A549 (cell line): ENCODE results near the gene NPTXR. TPM values are rescaled to one million over a fixed set of nuclear protein-coding genes. Genes with fewer than 3 reads are reported as not detected.
A peak's percentile ranks its signal among the peaks of the same experiment; 100 is the strongest.

Experiments used
- ATAC-seq, 2 experiments: fragments of 200-7000 bp in 1 of 2; fragments of >200 bp in 1 of 2; cut with Nextera tagmentation in 1 of 2; cut with Tn5 transposase in 1 of 2; 3 replicates each; pipeline versions ENCODE4 v1.8.0 to v1.9.1; 2018 to 2020; ENCODE audit warnings: mild to moderate bottlenecking in 1 of 2, moderate library complexity in 1 of 2
- CTCF ChIA-PET: fragments of 300-600 bp; sonication (Branson Sonifier 250); formaldehyde crosslinking; extraction: SDS; loops from one replicate; lab custom pipeline; 2021; ENCODE audit warnings: antibody characterized with exemption, inconsistent platforms; lab: Yijun Ruan, JAX
- POLR2A ChIA-PET: fragments of 350-600 bp; formaldehyde crosslinking; extraction: SDS; loops from one replicate; lab custom pipeline; 2021; ENCODE audit warnings: antibody characterized with exemption, inconsistent platforms; lab: Yijun Ruan, JAX
- DNase-seq, 2 experiments: peaks; one replicate each; pipeline versions ENCODE4 v3.0.0 to v3.0.0-alpha.2; 2011 to 2016; ENCODE audit warnings: low read depth in 1 of 2, low spot score in 1 of 2
- FAIRE-seq: peaks from 2 replicates; lab custom pipeline; 2011; peaks lifted over from hg19 to GRCh38; lab: Jason Lieb, UNC
- H3K27ac ChIP-seq, 2 experiments: fragments of >200 bp; sonication (Bioruptor Twin); formaldehyde crosslinking; 3 replicates each; pipeline ENCODE4 v1.5.1; 2016 to 2017
- H3K4me1 ChIP-seq: fragments of >200 bp; sonication (Bioruptor Twin); formaldehyde crosslinking; 3 replicates; pipeline ENCODE4 v1.6.1; 2016
- H3K4me2 ChIP-seq: fragments of >200 bp; sonication (Bioruptor Twin); formaldehyde crosslinking; 3 replicates; pipeline ENCODE4 v1.6.1; 2016
- H3K4me3 ChIP-seq: fragments of >200 bp; sonication (Bioruptor Twin); formaldehyde crosslinking; 3 replicates; pipeline ENCODE4 v1.5.1; 2016
- H3K9me3 ChIP-seq: fragments of >200 bp; sonication (Bioruptor Twin); formaldehyde crosslinking; 3 replicates; pipeline ENCODE4 v1.6.1; 2016
- ATOH8 ChIP-seq: fragments of 250-450 bp; sonication (Bioruptor Pico); IDR thresholded peaks from 2 replicates; pipeline ENCODE4 v1.5.0; 2020; ENCODE audit warnings: low read depth, mild to moderate bottlenecking, moderate library complexity
- CHD4 ChIP-seq: fragments of 200-600 bp; sonication (generic); IDR thresholded peaks from 2 replicates; pipeline ENCODE4 v1.6.1; 2016; ENCODE audit warnings: antibody characterized with exemption, mild to moderate bottlenecking, borderline replicate concordance
- ELK1 ChIP-seq: fragments of 150-350 bp; IDR thresholded peaks from 2 replicates; pipeline ENCODE4 v1.6.1; 2014; ENCODE audit warnings: low read depth, mild to moderate bottlenecking, low read length
- HES2 ChIP-seq: fragments of >200 bp; sonication (Bioruptor Twin); formaldehyde crosslinking; IDR thresholded peaks from 2 replicates; pipeline ENCODE4 v1.6.1; 2016
- HEYL ChIP-seq: fragments of 250-450 bp; sonication (Bioruptor Pico); IDR thresholded peaks from 2 replicates; pipeline ENCODE4 v1.8.0; 2021; ENCODE audit warnings: mild to moderate bottlenecking, moderate library complexity
- HMGXB4 ChIP-seq: fragments of 250-450 bp; sonication (Bioruptor Pico); IDR thresholded peaks from 2 replicates; pipeline ENCODE4 v1.5.0; 2021; ENCODE audit warnings: mild to moderate bottlenecking, moderate library complexity, borderline replicate concordance
- KDM5A ChIP-seq: fragments of 200-600 bp; sonication (generic); IDR thresholded peaks from 2 replicates; pipeline ENCODE4 v1.6.1; 2016; ENCODE audit warnings: antibody characterized with exemption, mild to moderate bottlenecking
- MAFK ChIP-seq: fragments of 450-650 bp; IDR thresholded peaks from 2 replicates; pipeline ENCODE4 v1.6.1; 2014; ENCODE audit not compliant: partially characterized antibody
- NPAS2 ChIP-seq: fragments of 250-450 bp; sonication (Bioruptor Pico); IDR thresholded peaks from 2 replicates; pipeline ENCODE4 v1.8.0; 2022; ENCODE audit warnings: mild to moderate bottlenecking, moderate library complexity, borderline replicate concordance
- NR3C1 ChIP-seq: fragments of >200 bp; sonication (Bioruptor Twin); formaldehyde crosslinking; IDR thresholded peaks from 3 replicates; pipeline ENCODE4 v1.6.1; 2017
- PHF8 ChIP-seq: fragments of 200-600 bp; sonication (generic); IDR thresholded peaks from 2 replicates; pipeline ENCODE4 v1.6.1; 2016; ENCODE audit warnings: low read depth, mild to moderate bottlenecking, antibody characterized with exemption, moderate library complexity, borderline replicate concordance
- POLR2A ChIP-seq: IDR thresholded peaks from 2 replicates; pipeline ENCODE4 v1.6.1; 2012; ENCODE audit warnings: mild to moderate bottlenecking, low read length
- POLR2AphosphoS2 ChIP-seq: conservative IDR thresholded peaks from 2 replicates; pipeline ENCODE4 v1.6.1; 2012; ENCODE audit warnings: low read length, improper control_type of control experiment, inconsistent platforms
- RAD21 ChIP-seq, 2 experiments: fragments of >200 bp in 1 of 2; sonication (Bioruptor Twin) in 1 of 2; formaldehyde crosslinking in 1 of 2; IDR thresholded peaks in 1 of 2; conservative IDR thresholded peaks in 1 of 2; 2 replicates in 1 of 2; 3 replicates in 1 of 2; pipeline ENCODE4 v1.6.1; 2012 to 2018; ENCODE audit warnings: inconsistent platforms in 1 of 2
- RARB ChIP-seq: fragments of 250-450 bp; sonication (Bioruptor Pico); IDR thresholded peaks from 2 replicates; pipeline ENCODE4 v1.8.0; 2021; ENCODE audit warnings: mild to moderate bottlenecking, moderate library complexity
- RFX5 ChIP-seq: fragments of 450-650 bp; IDR thresholded peaks from 2 replicates; pipeline ENCODE4 v1.7.1; 2014; ENCODE audit warnings: antibody characterized with exemption, mild to moderate bottlenecking, moderate library complexity
- RNF2 ChIP-seq: fragments of 200-600 bp; sonication (generic); IDR thresholded peaks from 2 replicates; pipeline ENCODE4 v1.6.1; 2016; ENCODE audit warnings: low read depth, mild to moderate bottlenecking, antibody characterized with exemption, moderate library complexity, borderline replicate concordance
- SMC3 ChIP-seq: fragments of >200 bp; sonication (Bioruptor Twin); formaldehyde crosslinking; IDR thresholded peaks from 3 replicates; pipeline ENCODE4 v1.6.1; 2018; ENCODE audit warnings: inconsistent platforms
- ZC3H11A ChIP-seq: fragments of 450-650 bp; IDR thresholded peaks from 2 replicates; pipeline ENCODE4 v1.6.1; 2014; ENCODE audit warnings: antibody characterized with exemption, mild to moderate bottlenecking
- ZNF302 ChIP-seq: fragments of 250-450 bp; sonication (Bioruptor Pico); IDR thresholded peaks from 2 replicates; pipeline ENCODE4 v1.9.0; 2021; ENCODE audit warnings: inconsistent platforms, mild to moderate bottlenecking, moderate library complexity
- WGBS: methylation state at CpG from one replicate; pipeline ENCODE4 v1.1.6; 2017; ENCODE audit errors: missing lambda C conversion rate; 5-methylcytosine and 5-hydroxymethylcytosine counted together
- polyA plus RNA-seq, 4 experiments: library from polyadenylated mRNA; depleted of rRNA in 3 of 4; stranded (reverse); fragments of >200 nt; fragmentation: RNase III in 1 of 4; extraction: RNeasy Plus Mini Kit Qiagen cat#74134 plus additional on column Dnase treatment in 1 of 4; gene quantifications; 2 replicates in 3 of 4; 3 replicates in 1 of 4; pipeline ENCODE4 v1.2.3, GENCODE V29; 2011 to 2017

NPTXR gene
- polyA plus RNA-seq, 2 of the 4 experiments (the other 2 are of a cell fraction) = 3.3 to 15.3 TPM

- CTCF ChIA-PET = interaction anchor here (1.1 to 2.3 kb wide), 5 partner anchors 8 to 93 kb away, joined by 3 to 12 read pairs (median 7); partner anchors contain the start of gene NPTXR
These were observed 18.1 kb upstream of the NPTXR start for GRCh38 chr22:38861927-38862326.

GRCh38 chr22:38861170-38861876 is 17.5 kb upstream of the NPTXR start:
- ChIA-PET POLR2A (interaction anchor here (1.4 to 1.5 kb wide), 2 partner anchors 11 to 92 kb away, joined by 3 read pairs; partner anchors contain the start of gene CBX6), CTCF (interaction anchor here (0.6 to 2.3 kb wide), 11 partner anchors 9 to 261 kb away, joined by 3 to 12 read pairs (median 3); partner anchors contain the start of gene NPTXR)
- Histone ChIP-seq H3K27ac (no peak overlapping the region), H3K9me3 (no peaks in the 10 kb centered on the region), H3K4me1 (no peaks in the 10 kb centered on the region; the same call in 2 of the 3 replicates), H3K4me2 (no peak overlapping the region), H3K4me3 (no peak overlapping the region)
- ATAC-seq = peak in 1 of 2 experiments; percentile 29; a peak in 3 of 6 replicates
- WGBS = 69% methylated on average over 13 of the region's 13 CpGs
- TF ChIP-seq NR3C1 = no peak
- TF ChIP-seq HES2 = no peak
- no peak for TF ChIP-seq ZNF302 (CRISPR knock-in tag)
- no peak for TF ChIP-seq ATOH8 (CRISPR knock-in tag)
- no peak for TF ChIP-seq HMGXB4 (CRISPR knock-in tag)
- TF ChIP-seq SMC3 = no peak
- TF ChIP-seq RNF2 = no peak
- TF ChIP-seq KDM5A = no peak
- no peak for TF ChIP-seq MAFK
- TF ChIP-seq ZC3H11A = no peak
- no peak for TF ChIP-seq RARB
- TF ChIP-seq CHD4 = no peak
- TF ChIP-seq HEYL (CRISPR knock-in tag) = no peak
- DNase-seq = no peak
- FAIRE-seq = no peak

More at GRCh38 chr22:38861927-38862326, 18.1 kb upstream of the NPTXR start:
- 73% methylated on average over 12 of the region's 12 CpGs for WGBS
- DNase-seq (no peak), FAIRE-seq (no peak), ATAC-seq (no peak)
- Histone ChIP-seq H3K4me3 (no peak overlapping the region), H3K9me3 (no peaks in the 10 kb centered on the region), H3K27ac (no peak overlapping the region), H3K4me1 (no peaks in the 10 kb centered on the region; the same call in 2 of the 3 replicates), H3K4me2 (no peak overlapping the region)
- POLR2A ChIA-PET = interaction anchor here (1.5 kb wide), 1 partner anchor 10 kb away, joined by 3 read pairs; the partner anchor contains the start of gene CBX6
- no peak for TF ChIP-seq NPAS2 (CRISPR knock-in tag)
- no peak for TF ChIP-seq ELK1
- no peak for TF ChIP-seq POLR2AphosphoS2
- no peak for TF ChIP-seq RAD21 (conservative IDR thresholded peaks at IDR 0.05 in 1 of 2, IDR thresholded peaks at IDR 0.05 in 1 of 2)
- TF ChIP-seq PHF8 = no peak
- TF ChIP-seq SMC3 = no peak
- TF ChIP-seq HEYL (CRISPR knock-in tag) = no peak
- no peak for TF ChIP-seq RFX5
- no peak for TF ChIP-seq POLR2A
- no peak for TF ChIP-seq NR3C1
